Mesenchymal stem cell (in vitro differentiated cells and primary cell): ENCODE data around the gene RTP3.

Experiments
- DNase-seq: peaks from one replicate; pipeline ENCODE4 v3.0.0-alpha.2; 2013
- H2AFZ ChIP-seq: one replicate; pipeline ENCODE4 v1.6.1; 2013; ENCODE audit warnings: low read depth, mild to moderate bottlenecking, control low read depth, inconsistent platforms, low read length, moderate library complexity
- H2AK5ac ChIP-seq: 2 replicates; pipeline ENCODE4 v1.6.1; 2013; ENCODE audit warnings: low read length, moderate library complexity, mild to moderate bottlenecking, inconsistent platforms; ENCODE audit not compliant: severe bottlenecking
- H2BK120ac ChIP-seq: one replicate; pipeline ENCODE4 v1.6.1; 2013; ENCODE audit warnings: low read depth, mild to moderate bottlenecking, inconsistent platforms, low read length, moderate library complexity
- H2BK12ac ChIP-seq, 2 experiments: one replicate each; pipeline ENCODE4 v1.6.1; 2013; ENCODE audit warnings: inconsistent platforms in 2 of 2, low read length in 2 of 2, mild to moderate bottlenecking in 2 of 2, moderate library complexity in 2 of 2, control low read depth in 1 of 2
- H2BK15ac ChIP-seq: one replicate; pipeline ENCODE4 v1.6.1; 2013; ENCODE audit warnings: mild to moderate bottlenecking, low read depth, inconsistent platforms; ENCODE audit not compliant: poor library complexity, severe bottlenecking
- H2BK5ac ChIP-seq: 2 replicates; pipeline ENCODE4 v1.6.1; 2013; ENCODE audit warnings: low read depth, mild to moderate bottlenecking, low read length, control low read depth, inconsistent platforms; ENCODE audit not compliant: poor library complexity, severe bottlenecking
- H3K14ac ChIP-seq, 2 experiments: one replicate each; pipeline ENCODE4 v1.6.1; 2013; ENCODE audit warnings: inconsistent platforms in 2 of 2, low read length in 2 of 2, control low read depth in 1 of 2, mild to moderate bottlenecking in 1 of 2, moderate library complexity in 1 of 2
- H3K18ac ChIP-seq, 2 experiments: one replicate each; pipeline ENCODE4 v1.6.1; 2013; ENCODE audit warnings: inconsistent platforms in 2 of 2, low read length in 2 of 2, control low read depth in 1 of 2, low read depth in 1 of 2, mild to moderate bottlenecking in 1 of 2
- H3K23ac ChIP-seq, 2 experiments: one replicate each; pipeline ENCODE4 v1.6.1; 2013; ENCODE audit warnings: inconsistent platforms in 2 of 2, low read length in 2 of 2, mild to moderate bottlenecking in 2 of 2, moderate library complexity in 2 of 2, control low read depth in 1 of 2
- H3K27ac ChIP-seq: 2 replicates; pipeline ENCODE4 v1.5.1; 2013; ENCODE audit warnings: mild to moderate bottlenecking, moderate library complexity, low read length, control low read depth, inconsistent platforms; ENCODE audit not compliant: poor library complexity, severe bottlenecking
- H3K27me3 ChIP-seq, 2 experiments: 2 replicates each; pipeline versions ENCODE4 v1.6.1 to v1.7.0; 2013; ENCODE audit warnings: low read length in 2 of 2, mild to moderate bottlenecking in 2 of 2, moderate library complexity in 2 of 2, control low read depth in 1 of 2, inconsistent platforms in 1 of 2; ENCODE audit not compliant: control insufficient read depth in 1 of 2, insufficient read depth in 1 of 2
- H3K36me3 ChIP-seq, 2 experiments: 2 replicates each; pipeline versions ENCODE4 v1.6.1 to v1.7.0; 2013; ENCODE audit warnings: low read length in 2 of 2, control low read depth in 1 of 2, inconsistent platforms in 1 of 2, low read depth in 1 of 2, mild to moderate bottlenecking in 1 of 2; ENCODE audit not compliant: insufficient read depth in 2 of 2, control insufficient read depth in 1 of 2
- H3K4ac ChIP-seq, 2 experiments: one replicate each; pipeline ENCODE4 v1.6.1; 2013; ENCODE audit warnings: inconsistent platforms in 2 of 2, low read length in 2 of 2, mild to moderate bottlenecking in 2 of 2, moderate library complexity in 2 of 2, control low read depth in 1 of 2, low read depth in 1 of 2
- H3K4me1 ChIP-seq: 2 replicates; pipeline ENCODE4 v1.6.1; 2013; ENCODE audit warnings: low read depth, low read length, control low read depth; ENCODE audit not compliant: control insufficient read depth, insufficient read depth
- H3K4me2 ChIP-seq: 2 replicates; pipeline ENCODE4 v1.6.1; 2013; ENCODE audit warnings: low read length, mild to moderate bottlenecking, inconsistent platforms; ENCODE audit not compliant: poor library complexity, severe bottlenecking
- H3K4me3 ChIP-seq, 2 experiments: 2 replicates each; pipeline versions ENCODE4 v1.5.1 to v1.7.0; 2013; ENCODE audit warnings: low read length in 2 of 2, mild to moderate bottlenecking in 2 of 2, control low read depth in 1 of 2, low read depth in 1 of 2; ENCODE audit not compliant: insufficient read depth in 1 of 2
- H3K79me1 ChIP-seq: replicated peaks from 2 replicates; pipeline ENCODE4 v1.6.1; 2013; ENCODE audit warnings: mild to moderate bottlenecking, control low read depth, low read length, inconsistent platforms; ENCODE audit not compliant: poor library complexity, severe bottlenecking
- H3K9ac ChIP-seq: 2 replicates; pipeline ENCODE4 v1.7.0; 2013; ENCODE audit warnings: mild to moderate bottlenecking, low read length, moderate library complexity
- H3K9me3 ChIP-seq: 2 replicates; pipeline ENCODE4 v1.7.0; 2013; ENCODE audit warnings: mild to moderate bottlenecking, low read length; ENCODE audit not compliant: control insufficient read depth
- H4K8ac ChIP-seq: one replicate; pipeline ENCODE4 v1.6.1; 2013; ENCODE audit warnings: inconsistent platforms, mild to moderate bottlenecking, low read length, moderate library complexity
- H4K91ac ChIP-seq: one replicate; pipeline ENCODE4 v1.6.1; 2013; ENCODE audit warnings: mild to moderate bottlenecking, low read length, inconsistent platforms
- WGBS: methylation state at CpG from one replicate; pipeline ENCODE4 v1.1.7; 2013; ENCODE audit warnings: mixed read lengths; 5-methylcytosine and 5-hydroxymethylcytosine counted together

Gene RTP3

DNA sequence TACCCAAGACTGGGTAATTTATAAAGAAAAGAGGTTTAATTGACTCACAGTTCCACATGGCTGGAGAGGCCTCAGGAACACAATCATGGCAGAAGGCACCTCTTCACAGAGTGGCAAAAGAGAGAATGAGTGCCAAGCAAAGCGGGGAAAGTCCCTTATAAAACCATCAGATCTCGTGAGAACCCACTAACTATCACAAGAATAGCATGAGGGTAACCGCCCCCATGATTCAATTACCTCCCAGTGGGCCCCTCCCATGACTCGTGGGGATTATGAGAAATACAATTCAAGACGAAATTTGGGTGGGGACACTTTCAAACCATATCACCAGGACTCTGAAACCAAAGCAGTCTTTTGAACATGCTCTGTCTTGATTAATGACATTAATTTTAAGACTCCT is 7.0 kb downstream of the RTP3 start:
- Histone ChIP-seq H2AFZ (no peak overlapping the region), H3K18ac (no peak overlapping the region), H2BK15ac (no peak overlapping the region), H2BK12ac (no peak overlapping the region), H4K91ac (no peak overlapping the region), H2BK5ac (no peak overlapping the region), H3K4ac (no peak overlapping the region), H3K4me2 (no peak overlapping the region), H3K23ac (no peak overlapping the region), H2BK120ac (no peak overlapping the region), H3K4me3 (no peak overlapping the region), H3K36me3 (no peaks in the 10 kb centered on the region), H3K79me1 (no peaks in the 10 kb centered on the region), H4K8ac (no peak overlapping the region), H3K9ac (no peak overlapping the region), H3K4me1 (no peaks in the 10 kb centered on the region), H3K27ac (no peak overlapping the region), H3K9me3 (no peaks in the 10 kb centered on the region), H3K27me3 (peaks cover 0 to under 1% of the 10 kb centered on the region in 2 experiments), H2AK5ac (no peak overlapping the region), H3K14ac (no peak overlapping the region)
- no peak for DNase-seq
- 90% methylated on average over 5 of the region's 5 CpGs for WGBS

DNA sequence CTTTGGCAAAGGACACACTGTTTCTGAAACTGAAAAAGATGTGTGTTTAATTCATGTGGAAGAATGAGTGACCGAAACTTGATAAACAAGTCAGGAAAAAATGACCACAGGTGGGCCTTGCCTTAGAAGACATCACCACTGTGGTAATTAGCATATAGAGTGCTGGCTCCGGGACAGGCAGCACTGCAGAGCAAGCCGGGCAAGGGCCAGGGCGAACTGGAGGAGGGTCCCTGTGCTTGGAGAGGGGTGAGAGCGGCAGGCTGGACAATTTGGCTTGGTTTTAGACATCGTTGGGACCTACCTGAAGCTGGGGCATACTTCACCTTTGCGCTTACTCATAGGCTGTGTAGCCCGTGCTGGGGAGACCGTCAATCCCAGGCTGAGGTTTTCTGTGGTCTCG is 8.2 kb downstream of the RTP3 start:
- Histone ChIP-seq H4K8ac (no peak overlapping the region), H3K27me3 (no peaks in the 10 kb centered on the region), H3K23ac (no peak overlapping the region), H3K27ac (no peak overlapping the region), H3K9me3 (no peaks in the 10 kb centered on the region), H3K4ac (no peak overlapping the region), H3K79me1 (no peaks in the 10 kb centered on the region), H3K14ac (no peak overlapping the region), H3K36me3 (no peaks in the 10 kb centered on the region), H2AFZ (no peak overlapping the region), H3K18ac (no peak overlapping the region), H3K4me2 (no peak overlapping the region), H2AK5ac (no peak overlapping the region), H2BK15ac (no peak overlapping the region), H3K4me3 (no peak overlapping the region), H3K4me1 (no peaks in the 10 kb centered on the region), H2BK12ac (no peak overlapping the region), H2BK5ac (no peak overlapping the region), H2BK120ac (no peak overlapping the region), H4K91ac (no peak overlapping the region), H3K9ac (no peak overlapping the region)
- 96% methylated on average over 10 of the region's 10 CpGs for WGBS
- DNase-seq = no peak

DNA sequence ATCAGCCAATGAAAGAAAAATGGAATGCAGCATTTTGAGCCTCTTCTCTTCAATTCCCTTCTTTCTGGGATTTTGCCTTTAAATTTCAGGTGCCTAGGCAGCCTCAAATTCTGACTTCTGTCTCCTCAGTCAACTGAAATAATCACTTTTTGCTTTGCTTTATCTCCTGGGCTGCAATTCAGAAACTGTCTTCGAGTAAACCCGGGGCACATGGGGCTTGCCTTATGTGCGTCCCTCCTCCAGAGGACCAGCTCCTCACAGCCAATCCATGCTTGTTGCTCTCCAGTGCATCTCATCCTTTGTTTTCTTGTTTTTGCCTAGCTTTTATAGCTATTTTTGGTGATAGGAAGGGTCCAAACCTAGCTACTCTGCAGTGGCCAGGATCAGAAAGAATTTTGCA is 8.8 kb downstream of the RTP3 start:
- Histone ChIP-seq H3K4me2 (no peak overlapping the region), H2BK5ac (no peak overlapping the region), H2AK5ac (no peak overlapping the region), H3K23ac (no peak overlapping the region), H4K8ac (no peak overlapping the region), H3K4me3 (no peak overlapping the region), H3K36me3 (no peaks in the 10 kb centered on the region), H2BK12ac (no peak overlapping the region), H4K91ac (no peak overlapping the region), H3K14ac (no peak overlapping the region), H3K4ac (no peak overlapping the region), H3K4me1 (no peaks in the 10 kb centered on the region), H2AFZ (no peak overlapping the region), H3K27ac (no peak overlapping the region), H3K9ac (no peak overlapping the region), H3K79me1 (no peaks in the 10 kb centered on the region), H2BK120ac (no peak overlapping the region), H3K27me3 (no peaks in the 10 kb centered on the region), H2BK15ac (no peak overlapping the region), H3K9me3 (no peaks in the 10 kb centered on the region), H3K18ac (no peak overlapping the region)
- WGBS = 100% methylated on average over 3 of the region's 3 CpGs
- no peak for DNase-seq

DNA sequence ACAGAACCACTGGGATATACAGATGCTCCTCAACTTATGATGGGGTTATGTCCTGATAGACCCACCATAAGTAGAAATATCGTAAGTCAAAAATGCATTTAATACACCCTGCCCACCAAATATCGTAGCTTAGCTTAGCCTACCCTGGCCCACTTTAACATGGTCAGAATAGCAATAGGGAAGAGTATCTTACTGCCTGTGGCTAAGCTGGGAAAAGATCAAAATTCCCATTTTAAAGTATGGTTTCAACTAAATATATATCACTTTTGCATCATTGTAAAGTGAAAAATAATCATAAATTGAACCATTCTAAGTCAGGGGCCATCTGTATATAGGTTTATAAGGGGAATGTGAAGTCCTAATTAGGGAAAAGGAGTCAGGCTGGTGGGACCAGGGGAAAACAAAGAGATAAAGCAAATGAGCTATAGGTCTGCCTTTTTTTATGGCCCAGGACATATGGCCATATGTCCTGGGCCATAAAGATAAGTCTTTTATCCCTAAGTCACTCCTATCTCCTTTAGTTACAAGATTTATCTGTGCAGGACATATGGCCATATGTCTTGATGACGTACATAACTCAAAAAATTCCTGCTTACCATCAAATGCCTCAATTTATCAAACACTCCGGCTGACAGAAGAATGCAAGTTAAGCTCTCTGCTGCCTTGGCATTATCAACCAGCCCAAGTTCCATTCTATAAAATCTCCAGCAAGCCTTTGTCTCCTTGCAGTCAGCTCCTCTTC is 11.2 kb downstream of the RTP3 start:
- Histone ChIP-seq H2AFZ (no peak overlapping the region), H3K4me1 (no peaks in the 10 kb centered on the region), H3K27me3 (no peaks in the 10 kb centered on the region), H3K18ac (no peak overlapping the region), H3K36me3 (no peaks in the 10 kb centered on the region), H3K14ac (no peak overlapping the region), H3K79me1 (no peaks in the 10 kb centered on the region), H3K4me2 (no peak overlapping the region), H3K27ac (no peak overlapping the region), H2AK5ac (no peak overlapping the region), H4K91ac (no peak overlapping the region), H2BK12ac (no peak overlapping the region), H3K9ac (no peak overlapping the region), H3K23ac (no peak overlapping the region), H2BK15ac (no peak overlapping the region), H2BK5ac (no peak overlapping the region), H3K9me3 (no peaks in the 10 kb centered on the region), H3K4me3 (no peak overlapping the region), H2BK120ac (no peak overlapping the region), H4K8ac (no peak overlapping the region), H3K4ac (no peak overlapping the region)
- DNase-seq = no peak
- WGBS = 62% methylated on average over 3 of the region's 4 CpGs
